Stomach smooth muscle (tissue), 2 donors: ENCODE measurements around the gene CATSPERD.

ENCODE experiments used
- H3K27ac ChIP-seq: one replicate; pipeline ENCODE4 v1.7.0; 2013; ENCODE audit warnings: mild to moderate bottlenecking, low read length, inconsistent platforms
- H3K27me3 ChIP-seq, 2 donors: one replicate each; pipeline ENCODE4 v1.7.0; 2013; ENCODE audit warnings: low read length in 2 of 2; ENCODE audit not compliant: insufficient read depth in 2 of 2, control insufficient read depth in 1 of 2
- H3K36me3 ChIP-seq, 2 donors: one replicate each; pipeline ENCODE4 v1.7.0; 2013; ENCODE audit warnings: low read length in 2 of 2; ENCODE audit not compliant: control insufficient read depth in 2 of 2, insufficient read depth in 2 of 2
- H3K4me1 ChIP-seq: one replicate; pipeline ENCODE4 v1.7.0; 2013; ENCODE audit warnings: low read length; ENCODE audit not compliant: control insufficient read depth, insufficient read depth
- H3K4me3 ChIP-seq, 2 donors: one replicate each; pipeline ENCODE4 v1.7.0; 2013; ENCODE audit warnings: low read length in 2 of 2
- H3K9ac ChIP-seq, 2 donors: one replicate each; pipeline ENCODE4 v1.7.0; 2013; ENCODE audit warnings: low read length in 2 of 2, mild to moderate bottlenecking in 1 of 2
- H3K9me3 ChIP-seq, 2 donors: one replicate each; pipeline ENCODE4 v1.7.0; 2013; ENCODE audit warnings: low read length in 2 of 2; ENCODE audit not compliant: control insufficient read depth in 2 of 2
- donor health status: healthy.
- donor health status: Pancreatic carcinoma.

The CATSPERD gene

DNA sequence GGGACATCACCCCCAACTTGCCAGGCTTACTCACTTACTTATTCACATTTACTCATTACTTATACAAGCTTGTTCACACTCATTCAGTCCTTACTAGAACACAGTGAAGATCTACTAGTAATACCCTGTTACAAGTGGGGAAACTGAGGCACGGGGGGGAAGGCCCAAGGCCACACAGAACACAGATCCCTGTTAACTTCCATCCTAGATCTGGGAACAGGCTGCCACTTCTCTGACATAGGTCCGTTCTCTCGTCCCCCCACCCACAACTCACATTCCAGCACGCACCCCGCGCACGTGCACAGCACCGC, 83.0 kb downstream of the CATSPERD start:
- Histone ChIP-seq H3K4me1 (peaks cover 28% of the 10 kb centered on the region), H3K27me3 (peaks cover 6 to 9% of the 10 kb centered on the region in 2 donors), H3K27ac (no peak overlapping the region), H3K36me3 (no peaks in the 10 kb centered on the region), H3K9me3 (no peaks in the 10 kb centered on the region), H3K9ac (peak overlapping the region in 1 of 2 donors; percentile 29), H3K4me3 (peak overlapping the region; percentile 5 to 67)

DNA sequence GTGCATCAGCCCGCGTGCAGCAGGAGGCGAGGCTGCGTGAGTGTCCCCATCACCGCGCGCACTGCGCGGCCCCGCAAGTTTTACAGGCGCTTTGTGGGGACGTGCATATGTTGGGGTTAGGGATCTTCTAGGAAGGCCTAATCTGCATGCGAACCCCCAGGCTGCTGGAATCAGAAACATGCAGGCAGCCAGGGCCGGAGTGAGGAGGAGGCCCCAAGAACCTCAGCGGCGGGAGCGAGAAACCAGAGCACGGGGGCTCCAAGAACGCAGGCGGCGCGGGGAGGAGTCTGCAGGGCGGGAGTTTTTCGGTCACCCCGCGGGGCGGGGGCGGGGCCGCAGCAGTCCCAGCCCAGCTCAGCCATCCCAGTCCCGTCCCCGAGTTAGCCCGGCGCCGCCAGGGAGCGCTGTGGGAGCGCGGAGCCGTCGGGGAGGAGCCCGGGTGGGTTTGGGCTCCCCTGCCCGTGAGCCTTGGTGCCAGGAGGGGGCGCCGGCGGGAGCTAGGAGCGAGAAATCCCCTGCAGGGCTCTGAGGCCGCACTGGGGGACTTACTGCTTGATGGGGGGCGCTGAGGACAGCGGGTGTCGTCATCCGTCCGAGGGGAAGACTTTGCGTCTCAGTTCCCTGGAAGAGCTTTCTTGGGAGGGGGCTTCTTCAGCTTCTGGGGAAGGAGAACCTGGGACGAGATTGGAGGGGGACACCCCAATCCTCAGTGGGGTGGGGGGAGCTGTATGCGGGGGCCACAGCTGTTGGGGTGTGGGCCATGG, 83.5 kb downstream of the CATSPERD start:
- peaks cover 6 to 9% of the 10 kb centered on the region in 2 donors for H3K27me3 ChIP-seq
- no peaks in the 10 kb centered on the region for H3K9me3 ChIP-seq
- H3K9ac ChIP-seq: peak overlapping the region; percentile 29 to 38
- peak overlapping the region; percentile 41 for H3K27ac ChIP-seq
- peak overlapping the region; percentile 19 to 67 for H3K4me3 ChIP-seq
- peaks cover 28% of the 10 kb centered on the region for H3K4me1 ChIP-seq
- H3K36me3 ChIP-seq: no peaks in the 10 kb centered on the region

DNA sequence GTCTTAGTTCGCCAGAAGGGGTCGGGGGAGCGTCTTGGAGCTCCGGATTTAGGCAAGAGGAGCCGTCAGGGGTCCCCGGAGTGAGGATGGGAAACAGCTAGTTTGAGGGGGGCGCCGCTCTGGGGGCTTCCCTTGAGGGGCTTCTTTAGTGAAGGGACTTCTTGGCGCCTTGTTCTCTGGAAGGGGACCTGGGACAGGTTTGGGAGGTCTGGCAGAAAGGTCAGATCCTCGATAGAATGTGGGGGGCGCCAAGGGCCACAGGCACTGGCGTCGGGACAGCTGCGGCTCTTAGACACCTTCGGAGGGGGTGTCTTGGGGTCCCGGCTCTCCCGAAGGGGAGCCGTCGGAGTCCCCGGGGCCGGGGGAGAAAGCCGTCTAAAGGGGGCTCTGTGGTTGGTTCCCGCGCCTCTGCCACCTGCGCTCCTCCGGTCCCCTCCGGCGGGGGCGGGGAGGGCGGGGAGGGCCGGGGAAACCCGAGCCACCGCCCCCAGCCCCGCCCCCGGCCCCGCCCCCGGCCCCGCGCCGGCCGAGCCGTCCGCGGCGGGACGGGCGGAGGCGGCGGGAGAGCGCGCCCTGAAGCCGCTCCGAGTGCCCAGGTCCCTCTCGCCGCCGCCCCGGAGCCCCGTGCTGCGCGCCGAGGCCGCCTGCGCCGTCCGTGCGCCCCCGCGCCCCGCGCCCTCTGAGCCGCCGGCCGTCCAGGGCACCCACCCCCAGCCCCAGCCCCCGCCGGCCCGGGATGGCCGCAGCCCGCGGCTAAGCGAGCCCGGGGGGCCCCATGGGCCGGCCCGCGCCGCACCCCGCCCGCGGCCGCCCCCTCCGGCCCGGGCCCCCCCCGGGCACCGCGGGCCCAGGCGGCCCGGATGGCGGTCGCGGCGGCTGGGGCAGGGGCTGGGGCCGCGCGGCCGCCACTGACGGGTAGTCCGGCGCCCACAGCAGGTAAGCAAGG, 84.4 kb downstream of the CATSPERD start, which contains the start of gene NRTN:
TSS of gene NRTN (plus strand) at position 552 of the 946 bp plus-strand sequence. CDS start 19,099 bp downstream, outside the sequence.
- Histone ChIP-seq H3K4me1 (peaks cover 28% of the 10 kb centered on the region), H3K9me3 (no peaks in the 10 kb centered on the region), H3K9ac (peak within 1 kb of the TSS; percentile 51 to 53), H3K36me3 (no peaks in the 10 kb centered on the region), H3K27ac (peak within 1 kb of the TSS; percentile 86), H3K4me3 (peak within 1 kb of the TSS; percentile 71 to 74), H3K27me3 (peaks cover 4 to 9% of the 10 kb centered on the region in 2 donors)

DNA sequence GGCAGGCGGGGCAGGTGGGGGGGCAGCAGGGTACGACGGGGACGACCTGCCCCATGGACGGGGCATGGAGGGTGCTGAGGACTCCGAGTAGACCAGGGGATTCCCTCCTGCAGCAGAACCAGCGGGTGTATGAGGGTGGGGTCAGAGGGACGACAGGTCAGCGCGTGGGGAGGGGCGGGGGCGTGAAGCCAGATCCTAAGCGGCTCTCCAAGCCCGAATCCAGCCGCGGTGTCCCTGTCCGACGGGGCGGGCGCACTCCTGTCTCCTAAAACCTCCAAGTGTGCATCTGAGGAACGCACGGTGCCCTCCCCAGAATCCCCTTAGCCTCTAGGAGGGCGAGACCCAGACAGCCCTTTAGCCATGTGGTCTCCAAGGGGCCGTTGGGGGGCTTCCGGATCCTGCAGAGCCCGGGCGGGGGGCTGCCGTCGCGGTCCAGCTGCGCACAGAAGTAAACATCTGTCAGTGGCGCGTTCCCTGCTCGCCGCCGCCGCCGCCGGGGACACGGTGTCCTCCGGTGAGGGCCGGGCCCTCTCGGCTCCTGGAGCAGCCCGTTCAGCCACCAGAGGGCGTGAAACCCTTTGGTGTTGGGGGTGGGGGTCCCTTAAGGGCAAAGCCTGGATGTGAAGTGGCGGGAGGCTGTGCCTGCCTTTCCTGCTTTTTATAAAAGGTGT, 85.2 kb downstream of the CATSPERD start:
- no peaks in the 10 kb centered on the region for H3K9me3 ChIP-seq
- H3K4me3 ChIP-seq: peak overlapping the region; percentile 71 to 74
- H3K27me3 ChIP-seq: peaks cover 4 to 9% of the 10 kb centered on the region in 2 donors
- peak overlapping the region; percentile 51 to 53 for H3K9ac ChIP-seq
- peaks cover 24% of the 10 kb centered on the region for H3K4me1 ChIP-seq
- H3K27ac ChIP-seq: peak overlapping the region; percentile 86
- H3K36me3 ChIP-seq: no peaks in the 10 kb centered on the region

DNA sequence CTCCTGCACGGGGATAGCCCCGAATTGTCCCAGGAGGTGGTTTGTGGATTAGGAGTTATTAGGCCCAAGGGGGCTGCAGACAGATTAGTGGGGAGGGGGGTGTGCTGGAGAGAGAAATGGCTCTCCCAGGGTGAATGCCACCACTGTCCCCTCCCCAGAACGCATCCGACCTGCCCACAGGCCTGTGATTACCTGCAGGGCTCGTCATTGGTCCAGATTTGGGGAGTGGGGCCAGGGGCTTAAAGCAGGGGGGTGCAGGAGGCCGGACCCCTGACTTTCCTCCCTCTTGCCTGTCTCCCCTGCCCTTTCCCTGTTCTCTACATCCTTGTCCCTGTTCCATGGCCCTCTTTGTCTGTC, 85.7 kb downstream of the CATSPERD start:
- H3K4me3 ChIP-seq: peak overlapping the region; percentile 71 to 74
- H3K27ac ChIP-seq: peak overlapping the region; percentile 86
- peak overlapping the region; percentile 7 to 29 for H3K9ac ChIP-seq
- H3K4me1 ChIP-seq: peaks cover 23% of the 10 kb centered on the region
- no peaks in the 10 kb centered on the region for H3K9me3 ChIP-seq
- H3K36me3 ChIP-seq: no peaks in the 10 kb centered on the region
- peaks cover 4 to 9% of the 10 kb centered on the region in 2 donors for H3K27me3 ChIP-seq

DNA sequence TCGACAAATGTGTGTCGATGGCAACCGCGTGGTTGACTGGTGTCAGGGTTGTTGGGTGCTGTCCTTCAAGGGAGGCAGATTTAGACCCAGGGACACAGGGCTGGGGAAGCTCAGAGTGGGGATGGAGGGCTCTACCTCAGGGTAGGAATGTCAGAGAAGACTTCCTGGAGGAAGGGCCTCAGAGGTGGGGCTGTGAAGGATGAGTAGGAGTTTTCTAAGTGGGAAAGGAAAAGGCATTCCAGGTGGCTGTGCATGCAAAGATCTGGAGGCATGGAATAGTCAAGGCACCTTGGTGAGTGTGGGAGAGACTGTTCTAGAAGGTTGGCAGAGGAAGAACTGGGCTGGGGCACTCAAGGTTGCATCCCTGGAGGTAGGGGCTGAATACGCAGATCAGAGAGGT, 86.5 kb downstream of the CATSPERD start:
- peaks cover 21% of the 10 kb centered on the region for H3K4me1 ChIP-seq

DNA sequence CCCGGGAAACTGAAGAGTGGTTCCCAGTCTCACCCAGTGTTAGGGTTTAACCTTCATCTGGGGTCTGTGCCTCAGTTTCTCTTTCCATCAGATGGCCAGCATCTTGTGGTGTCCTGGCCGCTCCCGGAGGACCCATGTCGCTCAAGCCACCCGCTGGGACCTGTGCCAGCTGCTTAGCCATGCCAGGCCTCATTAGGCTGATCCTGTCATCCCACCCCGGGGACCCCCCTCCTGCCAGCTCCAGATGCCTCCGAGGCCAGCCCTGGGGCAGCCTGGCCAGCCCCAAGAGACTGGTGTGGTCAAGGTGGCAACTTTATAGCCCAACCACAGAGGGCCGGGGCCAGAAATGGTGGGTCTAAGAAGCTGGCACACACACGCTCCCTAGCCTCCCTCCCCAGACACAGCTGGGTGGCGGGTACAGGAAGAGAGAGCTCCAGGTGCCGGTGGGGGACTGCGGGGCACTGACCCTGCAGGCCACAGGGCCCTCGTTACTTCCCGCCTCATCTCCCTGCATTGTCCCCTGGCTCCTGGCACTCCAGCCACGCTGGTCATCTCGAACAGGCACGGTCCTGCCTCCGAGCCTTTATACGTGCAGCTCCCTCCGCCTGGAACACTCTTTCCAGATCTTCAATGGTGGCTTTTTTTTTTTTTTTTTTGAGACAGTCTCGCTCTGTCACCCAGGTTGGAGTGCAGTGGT, 87.8 kb downstream of the CATSPERD start:
- H3K36me3 ChIP-seq: no peaks in the 10 kb centered on the region
- H3K9ac ChIP-seq: no peak overlapping the region
- H3K4me1 ChIP-seq: peaks cover 21% of the 10 kb centered on the region
- H3K4me3 ChIP-seq: no peak overlapping the region
- peaks cover 0 to 9% of the 10 kb centered on the region in 2 donors for H3K27me3 ChIP-seq
- H3K9me3 ChIP-seq: no peaks in the 10 kb centered on the region
- H3K27ac ChIP-seq: no peak overlapping the region

More for the DNA sequence above, 86.5 kb downstream of the CATSPERD start:
- peaks cover 3 to 9% of the 10 kb centered on the region in 2 donors for H3K27me3 ChIP-seq
- no peaks in the 10 kb centered on the region for H3K9me3 ChIP-seq
- H3K36me3 ChIP-seq: no peaks in the 10 kb centered on the region
- no peak overlapping the region for H3K9ac ChIP-seq
- H3K4me3 ChIP-seq: no peak overlapping the region
- H3K27ac ChIP-seq: no peak overlapping the region

DNA sequence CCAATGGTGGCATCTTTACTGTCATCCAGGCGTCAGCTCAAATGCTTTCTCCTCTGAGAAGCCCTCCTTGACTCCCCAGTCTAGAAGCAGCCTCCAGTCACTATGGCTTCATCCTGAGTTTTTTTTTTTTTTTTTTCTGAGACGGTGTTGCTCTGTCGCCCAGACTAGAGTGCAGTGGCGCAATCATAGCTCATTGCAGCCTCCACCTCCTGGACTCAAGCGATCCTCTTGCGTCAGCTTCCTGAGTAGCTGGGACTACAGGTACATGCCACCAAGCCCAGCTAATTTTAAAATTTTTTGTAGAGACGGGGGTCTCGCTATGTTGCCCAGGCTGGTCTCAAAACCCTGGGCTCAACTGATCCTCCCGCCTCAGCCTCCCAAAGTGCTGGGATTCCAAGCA, 88.6 kb downstream of the CATSPERD start:
- H3K4me1 ChIP-seq: peaks cover 15% of the 10 kb centered on the region
- no peak overlapping the region for H3K27ac ChIP-seq
- H3K9ac ChIP-seq: no peak overlapping the region
- H3K9me3 ChIP-seq: no peaks in the 10 kb centered on the region
- no peaks in the 10 kb centered on the region for H3K36me3 ChIP-seq
- H3K4me3 ChIP-seq: no peak overlapping the region
- peaks cover 0 to 5% of the 10 kb centered on the region in 2 donors for H3K27me3 ChIP-seq

DNA sequence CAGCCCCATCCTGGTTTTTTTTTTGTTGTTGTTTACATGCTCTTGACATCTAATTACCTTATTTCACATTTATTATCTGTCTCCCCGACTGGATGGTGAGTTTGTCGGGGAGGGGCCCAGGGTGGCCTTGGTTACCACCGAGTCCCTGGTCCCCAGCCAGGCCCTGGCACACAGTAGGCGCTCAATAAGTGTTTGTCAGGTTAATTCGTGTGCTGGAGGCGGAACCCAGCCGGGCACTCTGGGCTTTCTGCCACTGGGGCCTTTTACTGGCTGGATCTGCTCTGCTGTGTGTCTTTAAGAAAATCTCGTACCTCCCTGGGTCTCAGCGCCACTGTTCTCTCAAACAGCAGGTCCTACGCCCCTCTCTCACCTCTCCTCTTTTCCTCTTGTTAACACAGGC, 89.0 kb downstream of the CATSPERD start:
- no peak overlapping the region for H3K4me3 ChIP-seq
- no peaks in the 10 kb centered on the region for H3K9me3 ChIP-seq
- no peak overlapping the region for H3K9ac ChIP-seq
- no peaks in the 10 kb centered on the region for H3K36me3 ChIP-seq
- peaks cover 11% of the 10 kb centered on the region for H3K4me1 ChIP-seq
- H3K27ac ChIP-seq: no peak overlapping the region
- peaks cover 0 to 2% of the 10 kb centered on the region in 2 donors for H3K27me3 ChIP-seq

DNA sequence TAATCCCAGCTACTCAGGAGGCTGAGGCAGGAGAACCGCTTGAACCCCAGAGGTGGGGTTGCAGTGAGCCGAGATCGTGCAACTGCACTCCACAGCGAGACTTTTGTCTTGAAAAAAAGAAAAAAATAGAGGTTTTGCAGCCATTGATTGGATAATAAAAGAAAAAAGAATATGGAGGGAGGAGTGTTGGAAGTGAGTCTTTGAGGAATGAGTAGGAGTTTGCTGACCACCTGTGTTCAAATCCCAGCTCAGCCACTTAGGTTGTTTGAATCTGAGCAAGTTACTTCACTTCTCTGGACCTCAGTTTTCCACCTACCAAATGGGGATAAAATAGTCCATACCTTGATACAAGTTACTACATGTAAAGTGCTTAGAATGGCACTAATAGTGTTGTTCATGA, 90.7 kb downstream of the CATSPERD start:
- Histone ChIP-seq H3K36me3 (no peaks in the 10 kb centered on the region), H3K4me3 (no peak overlapping the region), H3K4me1 (peaks cover 4% of the 10 kb centered on the region), H3K9ac (no peak overlapping the region), H3K27me3 (no peaks in the 10 kb centered on the region), H3K9me3 (no peaks in the 10 kb centered on the region), H3K27ac (no peak overlapping the region)
